H9 (cell line): Measurements from ENCODE around the gene CXorf66. TPM values are rescaled to one million over a fixed set of nuclear protein-coding genes. Genes with fewer than 3 reads are reported as not detected.

ENCODE experiments used
- DNase-seq: peaks from one replicate; pipeline ENCODE4 v3.0.0-alpha.2; 2017
- H2AFZ ChIP-seq: one replicate; pipeline ENCODE4 v1.6.1; 2013; ENCODE audit warnings: mild to moderate bottlenecking, low read length, control low read depth, moderate library complexity
- H2AK5ac ChIP-seq: 2 replicates; pipeline ENCODE4 v1.6.1; 2013; ENCODE audit warnings: low read length, control low read depth, mixed read lengths; ENCODE audit not compliant: insufficient read length
- H2BK120ac ChIP-seq: one replicate; pipeline ENCODE4 v1.6.1; 2013; ENCODE audit warnings: low read depth, mild to moderate bottlenecking, low read length, control low read depth, inconsistent platforms; ENCODE audit not compliant: poor library complexity, severe bottlenecking
- H2BK12ac ChIP-seq: 2 replicates; pipeline ENCODE4 v1.6.1; 2013; ENCODE audit warnings: low read length, control low read depth, mixed read lengths, low read depth; ENCODE audit not compliant: insufficient read length
- H2BK15ac ChIP-seq: 2 replicates; pipeline ENCODE4 v1.6.1; 2013; ENCODE audit warnings: low read depth, low read length, control low read depth
- H2BK20ac ChIP-seq: one replicate; pipeline ENCODE4 v1.6.1; 2013; ENCODE audit warnings: low read depth, mild to moderate bottlenecking, low read length, control low read depth, inconsistent platforms; ENCODE audit not compliant: poor library complexity, severe bottlenecking
- H2BK5ac ChIP-seq: 2 replicates; pipeline ENCODE4 v1.6.1; 2013; ENCODE audit warnings: low read length, control low read depth, mixed read lengths; ENCODE audit not compliant: insufficient read length
- H3K14ac ChIP-seq: 2 replicates; pipeline ENCODE4 v1.6.1; 2013; ENCODE audit warnings: low read length, control low read depth; ENCODE audit not compliant: insufficient read depth
- H3K18ac ChIP-seq: 2 replicates; pipeline ENCODE4 v1.6.1; 2013; ENCODE audit warnings: low read depth, mild to moderate bottlenecking, mixed read lengths, low read length, control low read depth; ENCODE audit not compliant: insufficient read length
- H3K23ac ChIP-seq: 2 replicates; pipeline ENCODE4 v1.6.1; 2013; ENCODE audit warnings: low read length, control low read depth, mixed read lengths, low read depth; ENCODE audit not compliant: insufficient read length
- H3K23me2 ChIP-seq: 2 replicates; pipeline ENCODE4 v1.6.1; 2013; ENCODE audit warnings: low read depth, mild to moderate bottlenecking, mixed read lengths, low read length, control low read depth; ENCODE audit not compliant: insufficient read length, poor library complexity, severe bottlenecking
- H3K27ac ChIP-seq: 2 replicates; pipeline ENCODE4 v1.5.1; 2013; ENCODE audit warnings: low read length, control low read depth, mixed read lengths, low read depth; ENCODE audit not compliant: insufficient read length
- H3K27me3 ChIP-seq: 2 replicates; pipeline ENCODE4 v1.6.1; 2013; ENCODE audit warnings: low read length, control low read depth, inconsistent platforms; ENCODE audit not compliant: insufficient read depth
- H3K4ac ChIP-seq: 2 replicates; pipeline ENCODE4 v1.6.1; 2013; ENCODE audit warnings: low read depth, mild to moderate bottlenecking, control low read depth, inconsistent platforms, low read length, moderate library complexity
- H3K4me1 ChIP-seq: 2 replicates; pipeline ENCODE4 v1.6.1; 2013; ENCODE audit warnings: low read length, control low read depth, inconsistent platforms; ENCODE audit not compliant: insufficient read depth
- H3K4me2 ChIP-seq: 2 replicates; pipeline ENCODE4 v1.6.1; 2013; ENCODE audit warnings: low read length, control low read depth, mixed read lengths; ENCODE audit not compliant: insufficient read length, insufficient read depth
- H3K56ac ChIP-seq: 2 replicates; pipeline ENCODE4 v1.6.1; 2013; ENCODE audit warnings: low read depth, mild to moderate bottlenecking, mixed read lengths, low read length, control low read depth; ENCODE audit not compliant: insufficient read length
- H3K79me1 ChIP-seq: 2 replicates; pipeline ENCODE4 v1.6.1; 2013; ENCODE audit warnings: low read depth, mild to moderate bottlenecking, moderate library complexity, low read length, control low read depth, inconsistent platforms; ENCODE audit not compliant: insufficient read depth, poor library complexity, severe bottlenecking
- H3K79me2 ChIP-seq: 2 replicates; pipeline ENCODE4 v1.6.1; 2013; ENCODE audit warnings: low read length, control low read depth, inconsistent platforms; ENCODE audit not compliant: insufficient read depth
- H3K9ac ChIP-seq: 2 replicates; pipeline ENCODE4 v1.6.1; 2013; ENCODE audit warnings: low read length, control low read depth, mixed read lengths; ENCODE audit not compliant: insufficient read length; ENCODE audit errors: extremely low read depth
- H3K9me3 ChIP-seq: one replicate; pipeline ENCODE4 v1.6.1; 2013; ENCODE audit warnings: low read depth, low read length, inconsistent platforms; ENCODE audit not compliant: control insufficient read depth
- H3T11ph ChIP-seq: one replicate; pipeline ENCODE4 v1.6.1; 2013; ENCODE audit warnings: mild to moderate bottlenecking, low read length, control low read depth, inconsistent platforms
- H4K20me1 ChIP-seq: one replicate; pipeline ENCODE4 v1.6.1; 2013; ENCODE audit not compliant: control insufficient read depth, insufficient read length, insufficient read depth
- H4K5ac ChIP-seq: 2 replicates; pipeline ENCODE4 v1.6.1; 2013; ENCODE audit warnings: low read depth, mild to moderate bottlenecking, mixed read lengths, low read length, control low read depth; ENCODE audit not compliant: insufficient read length
- H4K8ac ChIP-seq: replicated peaks from 2 replicates; pipeline ENCODE4 v1.6.1; 2013; ENCODE audit warnings: low read length, control low read depth, mixed read lengths, low read depth; ENCODE audit not compliant: insufficient read length
- H4K91ac ChIP-seq: 2 replicates; pipeline ENCODE4 v1.6.1; 2013; ENCODE audit warnings: low read depth, mild to moderate bottlenecking, moderate library complexity, mixed read lengths, low read length, control low read depth; ENCODE audit not compliant: insufficient read length
- H3K27ac Mint-ChIP-seq, 3 experiments: 2 replicates in 2 of 3; 3 replicates in 1 of 3; pipeline ENCODE4 v1.8.0; 2020 to 2021; ENCODE audit warnings: mixed read lengths in 3 of 3, mild to moderate bottlenecking in 1 of 3, moderate library complexity in 1 of 3
- H3K27me3 Mint-ChIP-seq: 2 replicates; pipeline ENCODE4 v1.8.0; 2021; ENCODE audit warnings: low read depth, mild to moderate bottlenecking, moderate library complexity, mixed read lengths
- H3K36me3 Mint-ChIP-seq, 3 experiments: 2 replicates in 2 of 3; 3 replicates in 1 of 3; pipeline ENCODE4 v1.8.0; 2020 to 2021; ENCODE audit warnings: low read depth in 3 of 3, mixed read lengths in 3 of 3; ENCODE audit not compliant: insufficient read depth in 1 of 3
- H3K4me1 Mint-ChIP-seq, 2 experiments: 2 replicates each; pipeline ENCODE4 v1.8.0; 2020; ENCODE audit warnings: mixed read lengths in 2 of 2
- H3K4me3 Mint-ChIP-seq, 2 experiments: 2 replicates in 1 of 2; 3 replicates in 1 of 2; pipeline ENCODE4 v1.8.0; 2020 to 2021; ENCODE audit warnings: mild to moderate bottlenecking in 2 of 2, mixed read lengths in 2 of 2, moderate library complexity in 1 of 2
- H3K9me3 Mint-ChIP-seq, 2 experiments: 2 replicates in 1 of 2; 3 replicates in 1 of 2; pipeline ENCODE4 v1.8.0; 2020; ENCODE audit warnings: mild to moderate bottlenecking in 2 of 2, mixed read lengths in 2 of 2, moderate library complexity in 1 of 2
- CTCF ChIP-seq: fragments of 200-600 bp; sonication (generic); conservative IDR thresholded peaks from 3 replicates; pipeline ENCODE4 v1.8.0; 2021; ENCODE audit warnings: antibody characterized with exemption, mild to moderate bottlenecking
- WGBS: extraction: QIAGEN DNeasy Blood & Tissue Kit; methylation state at CpG from one replicate; pipeline ENCODE4 v1.1.7; 2013; ENCODE audit warnings: missing lambda C conversion rate, low lambda C conversion rate, mixed read lengths; ENCODE audit not compliant: insufficient read length; ENCODE audit errors: extremely low coverage; 5-methylcytosine and 5-hydroxymethylcytosine counted together
- total RNA-seq: library from RNA; stranded (reverse); gene quantifications from 2 replicates; pipeline ENCODE4 v1.2.1, GENCODE V29; 2021

Gene CXorf66
- total RNA-seq, 1 experiment from 2014 or later, result not detected

- Histone ChIP-seq H3T11ph (no peak overlapping the region), H3K4ac (no peak overlapping the region), H2AFZ (no peak overlapping the region), H2BK20ac (no peak overlapping the region), H4K8ac (no peak overlapping the region), H3K14ac (no peak overlapping the region), H3K18ac (no peak overlapping the region), H3K4me1 (no peaks in the 10 kb centered on the region; the same call in 1 of the 2 replicates), H3K56ac (no peak overlapping the region), H4K5ac (no peak overlapping the region), H3K79me1 (no peaks in the 10 kb centered on the region), H2BK5ac (no peak overlapping the region), H4K91ac (no peak overlapping the region), H2BK12ac (no peak overlapping the region), H4K20me1 (no peaks in the 10 kb centered on the region), H3K23ac (no peak overlapping the region), H2BK120ac (no peak overlapping the region), H3K4me2 (no peak overlapping the region), H3K9ac (no peak overlapping the region), H3K79me2 (no peaks in the 10 kb centered on the region), H3K23me2 (no peaks in the 10 kb centered on the region), H3K27me3 (no peaks in the 10 kb centered on the region), H2BK15ac (no peak overlapping the region), H3K9me3 (no peaks in the 10 kb centered on the region), H3K27ac (no peak overlapping the region), H2AK5ac (no peak overlapping the region)
- Mint-ChIP-seq H3K4me1 (peaks cover 3 to 8% of the 10 kb centered on the region in 2 experiments; a peak in 2 of 4 replicates), H3K27ac (no peak overlapping the region), H3K27me3 (peaks cover 8% of the 10 kb centered on the region; the same call in 1 of the 2 replicates), H3K36me3 (no peaks in the 10 kb centered on the region; a peak in 1 of 7 replicates), H3K9me3 (peaks cover 5 to 46% of the 10 kb centered on the region in 2 experiments; a peak in 3 of 5 replicates), H3K4me3 (no peak overlapping the region)
- no peak for TF ChIP-seq CTCF
- no CpG with 5 or more reads among the region's 5 CpGs for WGBS
- no peak for DNase-seq
Measured at GRCh38 chrX:139972113-139972512, 6.8 kb upstream of the CXorf66 start.
